Mesenchymal stem cell (in vitro differentiated cells and primary cell): ENCODE measurements around the gene ERCC4.

Experiments
- DNase-seq: peaks from one replicate; pipeline ENCODE4 v3.0.0-alpha.2; 2013
- H2AFZ ChIP-seq: one replicate; pipeline ENCODE4 v1.6.1; 2013; ENCODE audit warnings: low read depth, mild to moderate bottlenecking, control low read depth, inconsistent platforms, low read length, moderate library complexity
- H2AK5ac ChIP-seq: 2 replicates; pipeline ENCODE4 v1.6.1; 2013; ENCODE audit warnings: low read length, moderate library complexity, mild to moderate bottlenecking, inconsistent platforms; ENCODE audit not compliant: severe bottlenecking
- H2BK120ac ChIP-seq: one replicate; pipeline ENCODE4 v1.6.1; 2013; ENCODE audit warnings: low read depth, mild to moderate bottlenecking, inconsistent platforms, low read length, moderate library complexity
- H2BK12ac ChIP-seq, 2 experiments: one replicate each; pipeline ENCODE4 v1.6.1; 2013; ENCODE audit warnings: inconsistent platforms in 2 of 2, low read length in 2 of 2, mild to moderate bottlenecking in 2 of 2, moderate library complexity in 2 of 2, control low read depth in 1 of 2
- H2BK15ac ChIP-seq: one replicate; pipeline ENCODE4 v1.6.1; 2013; ENCODE audit warnings: mild to moderate bottlenecking, low read depth, inconsistent platforms; ENCODE audit not compliant: poor library complexity, severe bottlenecking
- H2BK5ac ChIP-seq: 2 replicates; pipeline ENCODE4 v1.6.1; 2013; ENCODE audit warnings: low read depth, mild to moderate bottlenecking, low read length, control low read depth, inconsistent platforms; ENCODE audit not compliant: poor library complexity, severe bottlenecking
- H3K14ac ChIP-seq, 2 experiments: one replicate each; pipeline ENCODE4 v1.6.1; 2013; ENCODE audit warnings: inconsistent platforms in 2 of 2, low read length in 2 of 2, control low read depth in 1 of 2, mild to moderate bottlenecking in 1 of 2, moderate library complexity in 1 of 2
- H3K18ac ChIP-seq, 2 experiments: one replicate each; pipeline ENCODE4 v1.6.1; 2013; ENCODE audit warnings: inconsistent platforms in 2 of 2, low read length in 2 of 2, control low read depth in 1 of 2, low read depth in 1 of 2, mild to moderate bottlenecking in 1 of 2
- H3K23ac ChIP-seq, 2 experiments: one replicate each; pipeline ENCODE4 v1.6.1; 2013; ENCODE audit warnings: inconsistent platforms in 2 of 2, low read length in 2 of 2, mild to moderate bottlenecking in 2 of 2, moderate library complexity in 2 of 2, control low read depth in 1 of 2
- H3K27ac ChIP-seq: 2 replicates; pipeline ENCODE4 v1.5.1; 2013; ENCODE audit warnings: mild to moderate bottlenecking, moderate library complexity, low read length, control low read depth, inconsistent platforms; ENCODE audit not compliant: poor library complexity, severe bottlenecking
- H3K27me3 ChIP-seq, 2 experiments: 2 replicates each; pipeline versions ENCODE4 v1.6.1 to v1.7.0; 2013; ENCODE audit warnings: low read length in 2 of 2, mild to moderate bottlenecking in 2 of 2, moderate library complexity in 2 of 2, control low read depth in 1 of 2, inconsistent platforms in 1 of 2; ENCODE audit not compliant: control insufficient read depth in 1 of 2, insufficient read depth in 1 of 2
- H3K36me3 ChIP-seq, 2 experiments: 2 replicates each; pipeline versions ENCODE4 v1.6.1 to v1.7.0; 2013; ENCODE audit warnings: low read length in 2 of 2, control low read depth in 1 of 2, inconsistent platforms in 1 of 2, low read depth in 1 of 2, mild to moderate bottlenecking in 1 of 2; ENCODE audit not compliant: insufficient read depth in 2 of 2, control insufficient read depth in 1 of 2
- H3K4ac ChIP-seq, 2 experiments: one replicate each; pipeline ENCODE4 v1.6.1; 2013; ENCODE audit warnings: inconsistent platforms in 2 of 2, low read length in 2 of 2, mild to moderate bottlenecking in 2 of 2, moderate library complexity in 2 of 2, control low read depth in 1 of 2, low read depth in 1 of 2
- H3K4me1 ChIP-seq: 2 replicates; pipeline ENCODE4 v1.6.1; 2013; ENCODE audit warnings: low read depth, low read length, control low read depth; ENCODE audit not compliant: control insufficient read depth, insufficient read depth
- H3K4me2 ChIP-seq: 2 replicates; pipeline ENCODE4 v1.6.1; 2013; ENCODE audit warnings: low read length, mild to moderate bottlenecking, inconsistent platforms; ENCODE audit not compliant: poor library complexity, severe bottlenecking
- H3K4me3 ChIP-seq, 2 experiments: 2 replicates each; pipeline versions ENCODE4 v1.5.1 to v1.7.0; 2013; ENCODE audit warnings: low read length in 2 of 2, mild to moderate bottlenecking in 2 of 2, control low read depth in 1 of 2, low read depth in 1 of 2; ENCODE audit not compliant: insufficient read depth in 1 of 2
- H3K79me1 ChIP-seq: replicated peaks from 2 replicates; pipeline ENCODE4 v1.6.1; 2013; ENCODE audit warnings: mild to moderate bottlenecking, control low read depth, low read length, inconsistent platforms; ENCODE audit not compliant: poor library complexity, severe bottlenecking
- H3K9ac ChIP-seq: 2 replicates; pipeline ENCODE4 v1.7.0; 2013; ENCODE audit warnings: mild to moderate bottlenecking, low read length, moderate library complexity
- H3K9me3 ChIP-seq: 2 replicates; pipeline ENCODE4 v1.7.0; 2013; ENCODE audit warnings: mild to moderate bottlenecking, low read length; ENCODE audit not compliant: control insufficient read depth
- H4K8ac ChIP-seq: one replicate; pipeline ENCODE4 v1.6.1; 2013; ENCODE audit warnings: inconsistent platforms, mild to moderate bottlenecking, low read length, moderate library complexity
- H4K91ac ChIP-seq: one replicate; pipeline ENCODE4 v1.6.1; 2013; ENCODE audit warnings: mild to moderate bottlenecking, low read length, inconsistent platforms
- WGBS: methylation state at CpG from one replicate; pipeline ENCODE4 v1.1.7; 2013; ENCODE audit warnings: mixed read lengths; 5-methylcytosine and 5-hydroxymethylcytosine counted together

Gene ERCC4

GRCh38 chr16:13928646-13929045 lies 8.7 kb downstream of the ERCC4 start:
- Histone ChIP-seq H4K8ac (no peak overlapping the region), H4K91ac (no peak overlapping the region), H3K27ac (no peak overlapping the region), H3K79me1 (peaks cover 16% of the 10 kb centered on the region), H2AFZ (no peak overlapping the region), H2BK12ac (no peak overlapping the region), H3K27me3 (no peaks in the 10 kb centered on the region), H3K4ac (no peak overlapping the region), H2BK120ac (no peak overlapping the region), H3K9me3 (no peaks in the 10 kb centered on the region), H2AK5ac (no peak overlapping the region), H3K36me3 (peaks cover 2 to 59% of the 10 kb centered on the region in 2 experiments), H3K4me2 (no peak overlapping the region), H3K18ac (no peak overlapping the region), H3K4me3 (no peak overlapping the region), H2BK5ac (no peak overlapping the region), H3K14ac (no peak overlapping the region), H3K4me1 (peaks cover 1% of the 10 kb centered on the region), H3K23ac (no peak overlapping the region), H3K9ac (peak overlapping the region; percentile 6), H2BK15ac (no peak overlapping the region)
- DNase-seq, result no peak
- 100% methylated on average over 2 of the region's 3 CpGs for WGBS

DNA sequence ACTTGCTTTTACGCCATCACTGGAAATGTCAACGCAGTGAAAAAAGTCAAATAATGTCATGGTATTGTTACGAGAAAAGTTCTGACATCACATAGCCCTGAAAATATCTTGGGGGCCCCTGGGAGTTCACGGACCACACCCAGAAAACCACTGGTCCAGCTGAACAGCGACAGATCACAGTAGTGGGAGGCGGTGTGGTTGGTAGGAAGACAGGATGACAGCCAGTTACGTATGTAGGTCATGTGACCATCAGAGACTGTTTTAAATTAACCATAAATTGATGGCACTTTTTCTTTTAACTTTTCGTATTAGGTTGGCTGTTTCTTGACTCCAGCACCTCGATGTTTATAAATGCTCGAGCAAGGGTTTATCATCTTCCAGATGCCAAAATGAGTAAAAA lies 11.9 kb downstream of the ERCC4 start:
- no peak overlapping the region for H3K4me2 ChIP-seq
- H3K4ac ChIP-seq, result no peak overlapping the region
- peaks cover 6 to 61% of the 10 kb centered on the region in 2 experiments for H3K36me3 ChIP-seq
- no peak overlapping the region for H3K14ac ChIP-seq
- H2BK5ac ChIP-seq, result no peak overlapping the region
- 85% methylated on average over 9 of the region's 10 CpGs for WGBS
- H4K8ac ChIP-seq, result no peak overlapping the region
- H3K27me3 ChIP-seq, result no peaks in the 10 kb centered on the region
- H3K4me1 ChIP-seq, result no peaks in the 10 kb centered on the region
- no peak overlapping the region for H3K9ac ChIP-seq
- H3K4me3 ChIP-seq, result no peak overlapping the region
- H3K27ac ChIP-seq, result no peak overlapping the region
- H3K79me1 ChIP-seq, result peaks cover 5% of the 10 kb centered on the region
- no peak overlapping the region for H2AFZ ChIP-seq
- H3K9me3 ChIP-seq, result peaks cover 11% of the 10 kb centered on the region
- no peak for DNase-seq
- no peak overlapping the region for H3K18ac ChIP-seq
- no peak overlapping the region for H4K91ac ChIP-seq
- no peak overlapping the region for H2BK15ac ChIP-seq
- H3K23ac ChIP-seq, result no peak overlapping the region
- H2AK5ac ChIP-seq, result no peak overlapping the region
- H2BK12ac ChIP-seq, result no peak overlapping the region
- H2BK120ac ChIP-seq, result no peak overlapping the region

DNA sequence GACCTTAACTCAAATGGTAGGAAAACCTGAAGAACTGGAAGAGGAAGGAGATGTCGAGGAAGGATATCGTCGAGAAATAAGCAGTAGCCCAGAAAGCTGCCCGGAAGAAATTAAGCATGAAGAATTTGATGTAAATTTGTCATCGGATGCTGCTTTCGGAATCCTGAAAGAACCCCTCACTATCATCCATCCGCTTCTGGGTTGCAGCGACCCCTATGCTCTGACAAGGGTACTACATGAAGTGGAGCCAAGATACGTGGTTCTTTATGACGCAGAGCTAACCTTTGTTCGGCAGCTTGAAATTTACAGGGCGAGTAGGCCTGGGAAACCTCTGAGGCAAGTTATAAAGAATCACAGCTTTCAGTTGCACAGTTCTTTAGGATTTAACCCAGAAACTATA lies 15.5 kb downstream of the ERCC4 start:
- Histone ChIP-seq H3K4ac (no peak overlapping the region), H2BK120ac (no peak overlapping the region), H3K9ac (no peak overlapping the region), H3K79me1 (peaks cover 3% of the 10 kb centered on the region), H3K23ac (no peak overlapping the region), H2BK5ac (no peak overlapping the region), H3K18ac (no peak overlapping the region), H2BK15ac (no peak overlapping the region), H4K8ac (no peak overlapping the region), H3K36me3 (peaks cover 12 to 73% of the 10 kb centered on the region in 2 experiments), H2AFZ (no peak overlapping the region), H3K14ac (no peak overlapping the region), H3K27me3 (no peaks in the 10 kb centered on the region), H3K9me3 (peaks cover 11% of the 10 kb centered on the region), H3K27ac (no peak overlapping the region), H3K4me2 (no peak overlapping the region), H4K91ac (no peak overlapping the region), H3K4me1 (no peaks in the 10 kb centered on the region), H2BK12ac (peak overlapping the region in 1 of 2 experiments; percentile 21), H3K4me3 (no peak overlapping the region), H2AK5ac (no peak overlapping the region)
- no peak for DNase-seq
- WGBS, result 82% methylated on average over 12 of the region's 12 CpGs

DNA sequence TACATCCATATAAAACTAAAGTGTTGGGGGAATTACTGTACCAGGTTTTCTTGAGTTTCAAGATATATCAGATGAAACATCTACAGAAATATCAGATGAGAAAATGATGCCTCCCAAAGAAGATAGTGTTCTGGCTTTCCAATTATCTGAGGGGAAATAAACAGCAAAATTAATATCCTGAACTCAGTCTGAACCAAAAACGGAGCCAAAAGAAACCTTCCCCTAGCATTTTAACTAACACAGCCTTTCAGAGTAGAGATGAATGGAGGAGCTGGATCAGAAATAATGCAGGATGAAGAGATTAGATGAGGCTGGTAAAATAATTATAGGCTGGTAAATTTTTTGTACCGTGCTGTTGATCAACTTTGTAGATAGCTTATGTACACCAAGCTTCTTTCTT lies 16.2 kb downstream of the ERCC4 start:
- Histone ChIP-seq H3K79me1 (peaks cover 3% of the 10 kb centered on the region), H2BK12ac (no peak overlapping the region), H4K8ac (no peak overlapping the region), H3K36me3 (peaks cover 15 to 72% of the 10 kb centered on the region in 2 experiments), H2BK15ac (no peak overlapping the region), H3K27ac (no peak overlapping the region), H3K27me3 (no peaks in the 10 kb centered on the region), H3K18ac (no peak overlapping the region), H2BK5ac (no peak overlapping the region), H2AFZ (no peak overlapping the region), H3K9ac (no peak overlapping the region), H3K4me2 (no peak overlapping the region), H3K4ac (no peak overlapping the region), H3K4me3 (no peak overlapping the region), H3K23ac (no peak overlapping the region), H3K4me1 (no peaks in the 10 kb centered on the region), H4K91ac (no peak overlapping the region), H2BK120ac (no peak overlapping the region), H3K14ac (no peak overlapping the region), H2AK5ac (no peak overlapping the region), H3K9me3 (peaks cover 11% of the 10 kb centered on the region)
- 50% methylated on average over 1 of the region's 2 CpGs for WGBS
- DNase-seq, result no peak
